IPS DF 19.7 (cell line): ENCODE results near the gene BLOC1S6.

ENCODE experiments used
- DNase-seq: peaks from one replicate; pipeline ENCODE4 v3.0.0-alpha.2; 2013; ENCODE audit warnings: low read depth, low spot score

Gene BLOC1S6

GRCh38 chr15:45588219-45588875 lies 1.2 kb downstream of the BLOC1S6 start:
- DNase-seq: no peak

GRCh38 chr15:45589256-45589655 lies 2.1 kb downstream of the BLOC1S6 start:
- no peak for DNase-seq

DNA sequence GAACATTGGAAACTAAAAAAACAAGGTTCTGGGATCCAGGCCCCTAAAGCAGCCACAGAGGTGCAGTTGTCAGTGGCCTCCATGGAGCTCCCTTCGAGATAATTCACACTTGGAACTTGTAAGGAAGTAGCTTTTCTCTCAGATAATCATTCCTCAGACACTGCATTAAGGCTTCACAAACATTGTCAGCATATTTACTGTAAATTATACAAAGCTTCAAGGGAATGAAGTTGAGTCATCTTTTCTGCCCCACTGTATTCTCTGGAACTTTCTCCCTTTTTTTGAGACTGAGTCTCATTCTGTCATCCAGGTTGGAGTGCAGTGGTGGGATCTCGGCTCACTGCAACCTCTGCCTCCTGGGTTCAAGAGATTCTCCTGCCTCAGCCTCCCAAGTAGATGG lies 7.1 kb downstream of the BLOC1S6 start:
- DNase-seq: no peak

- no peak for DNase-seq
These were observed 7.8 kb downstream of the BLOC1S6 start for GRCh38 chr15:45594835-45595530.

- DNase-seq: no peak
These were observed 16.7 kb downstream of the BLOC1S6 start for GRCh38 chr15:45603881-45604280.

DNA sequence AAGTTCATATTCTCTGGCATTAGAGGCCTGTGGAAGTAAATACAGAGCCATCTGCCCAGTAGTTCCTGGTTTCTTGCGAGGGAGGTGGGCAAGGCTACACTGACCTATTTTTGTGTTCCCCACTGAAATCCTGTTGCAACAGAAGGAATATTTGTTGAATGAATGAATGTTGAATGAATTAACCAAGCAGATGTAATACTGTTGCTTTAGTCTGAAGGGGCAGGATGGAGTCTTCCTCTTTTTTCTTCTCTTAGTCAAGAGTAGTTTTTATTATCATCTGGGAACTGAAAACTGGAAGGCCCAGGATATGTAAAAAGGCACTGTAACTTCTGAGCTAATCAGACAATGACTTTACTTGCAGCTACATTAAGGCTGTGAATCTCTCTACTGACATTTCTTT lies 17.1 kb downstream of the BLOC1S6 start:
- no peak for DNase-seq

- no peak for DNase-seq
These were observed 19.2 kb downstream of the BLOC1S6 start for GRCh38 chr15:45606413-45606812.

- no peak for DNase-seq
These were observed 19.7 kb downstream of the BLOC1S6 start for GRCh38 chr15:45606841-45607240.

DNA sequence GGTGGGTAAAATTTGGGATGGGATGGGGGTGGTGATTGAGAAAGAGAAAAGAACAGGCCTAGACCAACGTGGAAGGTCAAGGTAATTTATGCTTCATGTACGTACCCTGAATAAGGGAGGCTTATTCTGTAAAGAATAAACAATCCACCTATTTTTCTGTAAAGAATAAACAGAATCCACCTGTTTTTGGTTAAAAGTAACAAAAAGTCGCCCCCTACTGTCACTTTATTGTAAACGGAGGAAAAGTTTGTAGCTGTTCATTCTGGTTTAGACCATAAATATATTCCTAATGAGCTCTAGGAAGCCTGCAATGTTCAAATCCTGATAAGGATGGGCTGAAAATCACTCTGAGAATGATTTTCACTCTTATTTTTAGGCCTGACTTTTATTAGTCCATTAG lies 24.1 kb downstream of the BLOC1S6 start:
- DNase-seq: no peak

GRCh38 chr15:45612790-45613415 lies 25.7 kb downstream of the BLOC1S6 start:
- DNase-seq: no peak

DNA sequence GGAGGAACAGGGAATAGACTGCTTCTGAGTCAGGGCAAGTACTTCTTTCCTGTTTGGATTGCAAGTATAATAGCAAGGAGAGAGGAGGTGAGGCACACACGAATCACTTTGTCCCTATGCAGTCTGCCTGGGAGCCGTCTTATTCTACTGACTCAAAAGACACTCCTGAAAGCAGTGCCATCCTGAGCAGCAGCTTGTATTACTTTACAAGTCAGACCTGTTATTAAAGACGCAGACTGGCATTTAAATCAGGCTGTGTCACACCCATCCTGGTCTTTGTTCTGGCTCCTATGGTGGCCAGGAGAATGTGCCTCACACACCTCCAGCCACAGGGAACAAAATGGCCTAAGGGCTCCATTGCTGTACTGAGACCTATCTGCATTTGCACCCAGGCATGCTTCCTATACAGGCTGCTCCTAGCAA lies 29.7 kb downstream of the BLOC1S6 start:
- DNase-seq: no peak

DNA sequence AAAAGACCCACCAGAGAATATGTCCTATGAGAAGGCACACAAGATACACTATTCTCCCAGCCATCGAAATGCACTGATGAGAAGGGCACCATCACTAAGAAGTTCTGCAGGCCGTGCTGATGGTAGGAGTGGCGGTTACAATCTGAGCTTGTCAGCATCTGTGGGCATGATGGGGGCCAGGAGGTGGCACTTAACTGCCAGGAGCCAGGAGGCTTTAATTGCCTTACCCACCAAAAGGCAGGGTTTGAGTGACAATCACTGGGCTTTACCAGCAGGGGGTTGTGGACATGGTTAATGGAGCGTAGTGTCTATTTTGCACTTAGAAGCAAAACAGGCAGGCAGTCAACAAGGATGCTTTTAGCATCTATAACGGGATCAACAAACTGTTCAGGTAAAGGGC lies 31.6 kb downstream of the BLOC1S6 start:
- no peak for DNase-seq

DNA sequence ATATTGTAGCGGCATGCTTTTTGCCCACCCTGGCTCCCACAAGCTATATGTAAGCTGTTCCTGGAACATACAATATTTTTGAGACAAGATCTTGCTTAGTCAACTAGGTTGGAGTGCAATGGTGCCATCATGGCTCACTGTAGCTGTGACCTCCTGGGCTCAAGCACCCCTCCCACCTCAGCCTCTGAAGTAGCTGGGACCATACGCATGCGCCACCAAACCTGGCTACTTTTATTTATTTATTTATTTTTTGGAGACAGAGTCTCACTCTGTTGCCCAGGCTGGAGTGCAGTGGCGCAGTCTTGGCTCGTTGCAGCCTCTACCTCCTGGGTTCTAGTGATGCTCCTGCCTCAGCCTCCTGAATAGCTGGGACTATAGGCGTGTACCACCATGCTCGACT lies 41.0 kb downstream of the BLOC1S6 start:
- DNase-seq: no peak

DNA sequence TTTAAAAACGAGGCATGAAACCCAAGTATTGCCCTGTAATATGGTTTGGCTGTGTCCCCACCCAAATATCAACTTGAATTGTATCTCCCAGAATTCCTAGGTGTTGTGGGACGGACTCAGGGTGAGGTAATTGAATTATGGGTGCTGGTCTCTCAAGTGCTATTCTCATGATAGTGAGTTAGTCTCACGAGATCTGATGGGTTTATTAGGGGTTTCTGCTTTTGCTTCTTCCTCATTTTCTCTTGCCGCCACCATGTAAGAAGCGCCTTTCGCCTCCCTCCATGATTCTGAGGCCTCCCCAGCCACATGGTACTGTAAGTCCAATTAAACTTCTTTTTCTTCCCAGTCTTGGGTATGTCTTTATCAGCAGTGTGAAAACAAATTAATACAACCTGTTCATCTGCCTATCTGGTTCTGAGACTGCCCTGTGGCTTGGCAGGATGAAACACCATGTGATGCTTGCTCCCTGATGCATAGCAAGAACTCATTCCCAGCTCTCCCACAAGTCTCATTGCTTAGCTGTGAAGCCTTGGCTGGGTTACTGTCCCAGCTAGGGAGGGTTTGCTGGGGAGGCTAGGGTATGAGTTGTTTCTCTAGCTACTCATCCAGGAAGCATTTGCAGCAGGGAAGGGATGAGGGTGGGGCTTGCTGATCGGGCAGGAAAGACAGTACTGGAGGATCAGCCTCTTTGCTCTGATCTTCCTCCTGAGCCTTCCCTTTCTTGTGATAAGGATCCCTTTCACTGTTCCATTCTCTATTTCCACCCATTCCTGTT lies 43.9 kb downstream of the BLOC1S6 start:
- no peak for DNase-seq

- DNase-seq: no peak
These were observed 44.6 kb downstream of the BLOC1S6 start for GRCh38 chr15:45631776-45632175.

DNA sequence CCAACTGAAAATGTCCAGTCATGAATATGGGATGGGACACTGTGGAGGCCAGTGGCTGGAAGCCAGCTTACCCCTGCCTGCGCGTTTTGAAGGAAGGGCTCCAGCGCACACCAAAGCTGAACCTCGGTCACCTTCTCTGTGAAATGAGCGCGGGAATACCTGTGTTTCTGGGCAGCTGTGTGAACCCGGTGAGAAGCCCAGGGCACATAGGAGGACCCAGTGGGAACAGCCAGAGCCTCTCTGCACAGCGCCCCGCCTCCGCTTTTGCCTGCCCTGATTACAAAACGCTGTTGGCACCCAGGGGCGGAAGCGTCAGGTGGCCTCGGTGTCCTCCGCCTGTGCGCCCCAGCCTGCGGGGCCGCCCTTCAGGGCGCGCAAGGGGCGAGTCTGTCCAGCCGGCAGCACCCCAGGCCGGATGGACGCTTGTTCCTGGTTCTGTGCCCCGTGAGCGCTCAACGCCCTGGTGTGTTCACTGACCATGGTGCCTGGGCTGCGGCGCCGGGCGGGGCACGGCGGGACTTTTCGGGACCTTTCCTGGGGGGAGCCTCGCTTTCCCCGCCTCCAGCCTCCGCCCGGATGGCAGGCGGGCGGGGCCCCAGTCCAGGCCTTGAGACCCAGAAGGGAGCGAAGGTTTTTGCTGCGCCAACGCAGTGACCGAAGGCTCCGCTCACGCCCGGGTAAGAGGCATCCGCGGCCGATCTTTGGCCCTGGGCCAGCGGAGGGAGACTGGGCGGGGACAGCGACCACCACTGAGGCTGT lies 47.4 kb downstream of the BLOC1S6 start, which contains the start of gene SQOR:
SQOR (plus strand) TSS at position 598 of the 759 bp plus-strand sequence. CDS start 23,895 bp downstream, outside the sequence.
- DNase-seq: no peak

DNA sequence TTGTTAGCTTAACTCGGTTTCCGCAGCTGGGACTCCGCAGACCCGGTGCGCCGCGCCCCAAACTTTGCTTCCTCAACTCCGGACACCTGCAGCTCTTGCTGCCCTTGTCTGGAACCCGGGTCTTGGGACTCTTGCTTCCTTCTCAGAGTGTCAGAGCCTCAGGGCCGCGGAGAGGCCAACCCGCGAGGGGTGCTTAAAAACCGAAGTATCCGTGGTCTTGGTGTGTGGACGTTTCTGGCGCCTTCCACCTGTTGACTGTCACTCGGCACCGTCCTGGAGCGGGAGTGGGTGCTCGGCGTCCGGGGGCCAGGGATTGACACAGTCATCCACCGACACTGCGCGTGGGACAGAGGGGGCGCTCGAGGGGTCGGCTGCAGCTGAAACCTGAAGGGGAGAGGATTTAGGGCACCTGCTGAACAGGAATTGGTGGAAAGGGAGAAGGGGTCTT lies 48.0 kb downstream of the BLOC1S6 start:
- no peak for DNase-seq

DNA sequence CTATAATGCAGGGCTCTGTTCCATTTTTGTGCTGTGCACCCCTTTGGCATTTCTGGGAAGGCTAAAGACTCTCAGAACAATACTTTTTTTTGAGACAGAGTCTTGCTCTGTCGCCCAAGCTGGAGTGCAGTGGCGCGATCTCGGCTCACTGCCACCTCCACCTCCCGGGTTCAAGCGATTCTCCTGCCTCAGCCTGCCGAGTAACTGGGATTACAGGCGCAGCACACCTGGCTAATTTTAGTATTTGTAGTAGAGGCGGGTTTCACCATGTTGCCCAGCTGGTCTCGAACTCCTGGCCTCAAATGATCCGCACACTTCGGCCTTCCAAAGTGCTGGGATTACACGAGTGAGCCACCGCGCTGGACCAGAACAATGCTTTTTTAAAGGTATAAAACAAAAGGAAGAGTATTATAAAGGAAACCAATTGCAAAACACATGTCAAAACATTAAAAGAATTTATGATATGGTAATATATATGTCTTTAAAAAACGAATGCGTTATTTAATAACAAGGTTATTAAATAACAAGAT lies 48.6 kb downstream of the BLOC1S6 start:
- DNase-seq: no peak

DNA sequence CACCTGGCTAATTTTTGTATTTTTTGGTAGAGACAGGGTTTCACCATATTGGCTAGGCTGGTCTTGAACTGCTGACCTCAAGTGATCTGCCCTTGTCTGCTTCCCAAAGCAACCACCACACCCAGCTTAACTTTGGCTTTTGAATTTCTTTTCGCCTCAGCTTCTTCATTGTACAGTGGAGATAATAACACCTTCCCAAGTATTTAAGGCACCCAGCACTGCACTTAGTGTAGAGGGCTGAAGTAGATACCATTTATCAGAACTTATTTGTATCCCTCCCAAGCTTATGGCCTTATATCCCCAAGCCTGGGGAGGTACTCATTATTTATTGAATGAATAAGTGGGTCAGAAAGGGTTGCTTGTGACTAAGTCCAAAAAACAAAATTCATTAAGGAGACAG lies 50.0 kb downstream of the BLOC1S6 start:
- no peak for DNase-seq

GRCh38 chr15:45637552-45638033 lies 50.4 kb downstream of the BLOC1S6 start:
- no peak for DNase-seq

GRCh38 chr15:45640616-45641015 lies 53.4 kb downstream of the BLOC1S6 start:
- DNase-seq: no peak
